Esophagus mucosa (tissue), 1 donor: ENCODE results near the gene XKRX. TPM values are rescaled to one million over a fixed set of nuclear protein-coding genes. Genes with fewer than 3 reads are reported as not detected.

ENCODE experiments used
- ATAC-seq: fragments of 200-7000 bp; cut with Tn5 transposase; one replicate; pipeline ENCODE4 v1.9.1; 2020
- total RNA-seq: library from RNA; stranded (reverse); gene quantifications from one replicate; pipeline ENCODE4 v1.2.4, GENCODE V29; 2023
- donor health status: DM: yes; HTN: yes; CAD: no.

Gene XKRX
- total RNA-seq, 1 donor from 2014 or later: 3.7 TPM

GRCh38 chrX:100883654-100884053, 45.1 kb downstream of the XKRX start:
- ATAC-seq: no peak

GRCh38 chrX:100880368-100880767, 48.3 kb downstream of the XKRX start:
- ATAC-seq: no peak

DNA sequence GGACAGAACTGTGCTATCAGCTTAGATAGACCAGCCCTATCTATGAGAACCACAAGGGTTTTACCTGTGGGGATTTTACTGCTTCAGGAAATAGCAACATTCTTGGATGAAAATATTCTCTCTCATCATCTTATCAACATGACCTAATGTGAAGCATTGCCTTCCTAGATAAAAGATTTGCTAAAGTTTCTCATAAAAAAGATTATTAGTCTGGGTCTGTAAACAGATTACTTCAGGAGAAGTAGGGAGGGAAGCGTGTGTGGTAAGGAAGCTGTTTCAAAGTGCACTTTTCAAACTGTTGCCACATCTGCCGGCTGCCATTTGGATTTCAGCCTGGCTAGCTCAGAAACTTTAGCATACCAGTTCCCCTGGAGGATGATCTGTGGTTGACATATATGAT, 54.4 kb downstream of the XKRX start, which contains the start of gene NOX1:
TSS of gene NOX1 (minus strand) at position 35 of the 400 bp plus-strand sequence. CDS start 220 bp downstream, outside the sequence.
- no peak for ATAC-seq

DNA sequence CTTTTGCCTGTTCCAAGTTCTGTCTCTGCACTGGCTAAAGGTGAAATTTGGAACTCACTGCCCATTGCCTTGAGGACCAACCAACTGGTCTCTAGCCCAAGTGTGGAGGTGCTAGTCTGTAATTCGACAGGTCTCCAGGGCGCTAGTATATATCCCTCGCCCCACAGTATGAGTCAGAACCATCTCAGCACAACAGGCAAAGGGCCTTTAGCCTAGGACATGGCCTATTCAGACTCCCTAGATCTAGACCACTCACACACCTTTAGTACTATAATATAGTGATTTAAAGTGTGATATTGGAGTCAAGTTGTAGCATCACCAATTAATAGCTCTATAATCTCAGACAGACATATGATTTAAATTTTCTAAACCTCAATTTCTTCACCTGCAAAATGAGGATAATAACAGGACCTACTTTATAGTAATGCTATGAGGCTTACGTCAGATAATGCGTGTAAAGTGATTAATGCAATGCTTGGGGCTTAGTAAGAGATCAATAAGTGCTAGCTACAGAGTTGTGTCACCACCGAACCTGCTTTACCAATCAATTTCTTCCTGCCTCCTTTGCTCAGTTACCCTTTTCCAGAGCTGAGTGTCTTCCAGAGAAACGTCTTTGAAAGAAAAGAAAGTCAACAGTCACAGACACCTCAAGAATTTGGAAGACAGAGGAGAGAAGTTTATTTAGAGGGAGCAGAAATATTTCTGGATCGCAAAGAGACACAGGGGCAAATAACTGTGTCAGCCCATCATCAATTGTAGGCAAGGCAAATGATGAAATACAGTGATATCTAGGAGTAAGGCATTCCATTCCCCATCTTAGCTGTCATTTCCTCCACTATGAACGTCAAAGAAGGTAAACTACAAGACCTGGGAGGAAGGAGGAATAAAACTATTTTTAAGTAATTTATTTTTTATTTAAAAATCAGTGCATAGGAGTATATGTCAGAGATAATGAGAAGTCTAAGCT, 56.8 kb downstream of the XKRX start:
- ATAC-seq: no peak

DNA sequence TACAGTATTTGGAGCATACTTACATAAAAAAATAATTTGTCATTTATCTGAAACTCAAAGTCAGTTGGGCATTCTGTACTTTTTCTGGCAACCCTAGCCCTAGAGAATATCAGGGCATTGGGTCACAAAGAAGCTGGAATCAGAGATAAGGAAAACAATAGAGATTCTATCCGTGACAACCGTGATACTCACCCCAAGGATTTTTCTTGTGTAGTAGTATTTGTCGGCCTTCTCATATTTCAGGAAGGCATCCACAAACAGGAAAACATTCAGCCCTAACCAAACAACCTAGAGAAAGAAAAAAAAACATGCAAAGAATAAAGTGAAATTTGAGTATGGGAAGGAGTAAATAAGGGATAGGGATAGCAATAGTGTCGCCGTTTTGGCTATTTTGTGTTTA, 58.2 kb downstream of the XKRX start:
- ATAC-seq: no peak

- ATAC-seq: no peak
These were observed 60.4 kb downstream of the XKRX start for GRCh38 chrX:100868273-100868672.

DNA sequence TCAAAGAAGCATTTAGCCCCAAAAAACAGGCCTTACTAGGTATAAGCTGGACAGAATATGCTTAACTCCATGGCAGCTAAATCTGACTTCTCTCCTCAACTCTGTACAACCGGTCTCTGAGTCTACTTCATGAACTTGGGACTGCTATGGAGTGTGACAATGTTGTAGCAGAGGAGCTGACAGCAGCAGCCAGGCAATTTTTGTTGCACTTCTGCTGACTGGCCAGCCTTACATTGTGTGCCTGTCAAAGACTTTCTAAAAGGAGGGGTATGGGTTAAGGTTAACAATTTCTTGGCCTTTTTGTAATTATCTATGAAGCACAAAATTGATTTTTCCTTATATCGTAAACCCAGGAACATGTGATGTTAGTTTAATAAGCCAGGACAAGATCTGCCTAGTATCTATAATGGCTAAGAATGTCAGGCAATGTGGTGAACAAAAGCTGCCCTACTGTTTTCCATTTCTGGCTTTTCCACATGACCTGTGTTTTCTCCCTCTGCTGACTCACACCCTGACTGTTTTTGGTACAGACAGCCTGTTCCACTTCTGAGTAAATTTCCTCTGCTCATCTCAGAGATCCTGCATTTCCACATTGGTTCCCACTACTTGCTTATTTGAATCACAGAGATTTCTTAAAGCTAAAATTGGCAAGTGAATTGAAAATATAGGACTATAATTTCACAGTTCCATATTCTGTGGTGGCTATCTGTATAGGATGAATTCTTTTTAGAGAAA, 63.9 kb downstream of the XKRX start:
- ATAC-seq: peak; percentile 33

Other genes with a start within 250 kb of the XKRX start
- 2.9 TPM for gene SYTL4, start 196.8 kb downstream of the XKRX start, total RNA-seq
- gene CSTF2, start 108.5 kb downstream of the XKRX start, total RNA-seq: 22.4 TPM
- 0.08 TPM for gene NOX1, start 54.6 kb downstream of the XKRX start, total RNA-seq
- gene ARL13A, start 40.8 kb upstream of the XKRX start, total RNA-seq: not detected
- 13.3 TPM for gene TRMT2B, start 123.2 kb upstream of the XKRX start, total RNA-seq
- 1.1 TPM for gene TMEM35A, start 150.0 kb upstream of the XKRX start, total RNA-seq
- gene CENPI, start 169.3 kb upstream of the XKRX start, total RNA-seq: 3.9 TPM